ENCODE data around the gene ARHGAP26. TPM values are rescaled to one million over a fixed set of nuclear protein-coding genes. Genes with fewer than 3 reads are reported as not detected.
"Not testable (repeated sequence)": the region's sequence is repeated elsewhere in the genome, so short reads cannot be mapped to it uniquely, and the experiment has no call there.

The ARHGAP26 gene
- total RNA-seq, 1 donor from 2014 or later: 35.4 TPM

GRCh38 chr5:143093452-143094086, 323.4 kb downstream of the ARHGAP26 start:
- Histone ChIP-seq H3K36me3 (no peaks in the 10 kb centered on the region), H3K27ac (no peak overlapping the region)
- ATAC-seq: no peak

DNA sequence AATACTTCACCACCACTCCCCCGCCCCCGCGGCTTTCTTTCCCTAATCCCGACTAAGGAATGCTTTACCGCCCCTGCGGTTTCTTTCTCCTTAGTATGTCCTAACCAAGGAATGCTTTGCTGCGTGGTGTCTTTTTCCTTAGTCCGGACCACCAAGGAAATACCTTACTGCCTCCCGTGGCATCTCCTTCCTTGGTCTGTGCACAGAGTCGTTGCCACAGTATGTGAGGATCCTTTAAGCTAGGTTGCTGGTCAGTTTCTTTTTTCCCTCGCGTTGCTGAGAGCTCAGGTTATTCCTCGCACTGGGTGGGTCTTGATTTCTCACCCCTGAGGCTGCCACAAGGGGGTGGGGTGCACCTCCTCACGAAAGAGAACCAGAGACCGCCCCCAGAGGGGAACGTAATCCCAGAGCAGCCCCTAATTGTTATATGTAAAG, 323.9 kb downstream of the ARHGAP26 start:
- TF ChIP-seq CTCF (IDR thresholded peaks at IDR 0.05): peak; percentile 12
- Histone ChIP-seq H3K4me3 (peak overlapping the region; percentile 15), H3K9me3 (no peaks in the 10 kb centered on the region), H3K4me1 (no peaks in the 10 kb centered on the region), H3K27me3 (no peaks in the 10 kb centered on the region), H3K27ac (no peak overlapping the region), H3K36me3 (no peaks in the 10 kb centered on the region)
- ATAC-seq: no peak
- no peak for DNase-seq
- intact Hi-C loops (cut with DNase I): no loop called here

More at GRCh38 chr5:143093452-143094086, 323.4 kb downstream of the ARHGAP26 start:
- no peak for DNase-seq
- Histone ChIP-seq H3K4me1 (no peaks in the 10 kb centered on the region), H3K9me3 (no peaks in the 10 kb centered on the region), H3K27me3 (no peaks in the 10 kb centered on the region), H3K4me3 (peak overlapping the region; percentile 15)
- TF ChIP-seq CTCF (IDR thresholded peaks at IDR 0.05): no peak
- intact Hi-C loops (cut with DNase I): no loop called here

DNA sequence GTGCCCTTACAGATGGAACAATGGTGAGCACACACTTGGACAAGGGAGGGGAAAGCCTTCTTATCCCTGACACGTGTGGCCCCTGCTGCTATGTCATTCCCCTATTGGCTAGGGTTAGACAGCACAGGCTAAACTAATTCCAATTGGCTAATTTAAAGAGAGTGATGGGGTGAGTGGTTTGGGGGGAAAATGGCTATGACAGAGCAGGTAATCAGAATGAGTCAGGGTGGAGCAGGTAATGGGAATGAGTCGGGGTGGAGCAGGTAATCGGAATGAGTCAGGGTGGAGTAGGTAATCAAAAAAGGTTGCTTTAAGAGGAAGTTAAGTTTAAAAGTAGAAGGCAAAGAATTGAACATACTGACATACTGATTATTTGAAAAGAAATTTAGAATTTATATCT, 324.4 kb downstream of the ARHGAP26 start:
- ATAC-seq; H3K4me1 ChIP-seq; H3K36me3 ChIP-seq; H3K9me3 ChIP-seq; intact Hi-C loops (cut with DNase I); H3K27me3 ChIP-seq; H3K27ac ChIP-seq; DNase-seq: not testable (repeated sequence)
- H3K4me3 ChIP-seq: peak overlapping the region; percentile 15

DNA sequence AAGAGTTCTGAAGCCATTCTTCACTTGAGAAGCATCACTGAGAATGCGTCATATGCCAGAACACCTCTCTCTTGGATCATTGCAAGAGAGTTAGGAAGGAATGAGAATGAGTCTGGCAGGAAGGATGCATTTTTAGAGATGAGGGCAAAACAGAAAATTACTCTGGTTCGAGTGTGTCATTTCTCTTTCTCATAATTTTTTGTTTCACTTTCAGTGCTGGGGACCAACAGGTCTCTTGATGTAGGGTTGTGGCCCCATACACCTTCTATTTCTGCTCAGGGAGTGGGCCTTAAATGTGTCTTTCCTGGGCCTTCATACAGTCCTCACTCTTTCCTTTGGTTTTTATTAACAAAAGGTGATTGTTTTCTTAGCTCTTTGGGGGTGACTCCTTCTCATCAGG, 330.9 kb downstream of the ARHGAP26 start:
- H3K36me3 ChIP-seq: no peaks in the 10 kb centered on the region
- no peak overlapping the region for H3K27ac ChIP-seq
- ATAC-seq (no peak), DNase-seq (no peak)
- no peaks in the 10 kb centered on the region for H3K27me3 ChIP-seq
- H3K9me3 ChIP-seq: no peaks in the 10 kb centered on the region
- TF ChIP-seq CTCF (IDR thresholded peaks at IDR 0.05): no peak
- H3K4me1 ChIP-seq: peaks cover 5% of the 10 kb centered on the region
- intact Hi-C loops (cut with DNase I): no loop called here
- H3K4me3 ChIP-seq: no peak overlapping the region

DNA sequence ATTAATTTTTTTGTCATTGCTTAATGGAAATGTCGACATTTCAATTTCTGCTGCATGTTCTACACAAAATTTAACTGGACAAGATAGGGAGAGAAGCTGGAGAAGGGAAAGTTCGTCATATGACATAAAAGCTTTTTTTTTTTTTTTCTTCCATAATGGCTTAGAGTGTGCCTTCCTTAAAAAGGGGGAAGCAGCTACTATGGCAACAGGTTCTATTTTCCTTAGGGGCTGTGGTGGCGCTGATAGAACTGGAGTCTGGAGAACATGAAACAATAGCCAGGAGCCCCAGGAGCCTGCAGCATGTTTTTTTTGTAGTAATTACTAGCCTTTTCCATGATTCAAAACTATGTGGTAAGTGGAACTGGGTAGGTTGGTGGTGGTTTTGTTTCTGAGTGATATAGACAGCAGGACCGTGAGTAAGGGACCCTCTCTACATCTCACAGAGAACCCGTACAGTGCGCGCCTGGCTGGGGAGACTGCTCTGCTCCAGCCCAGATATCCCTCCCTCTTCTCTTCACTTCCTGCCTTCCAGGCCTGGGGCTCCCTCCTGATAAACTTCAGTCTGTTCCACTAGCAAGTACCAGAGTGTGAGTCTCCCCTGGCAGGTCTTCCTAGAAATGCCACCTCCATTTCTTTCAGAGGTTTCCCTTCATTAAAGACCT, 331.7 kb downstream of the ARHGAP26 start:
- DNase-seq (no peak), ATAC-seq (peak; percentile 24)
- Histone ChIP-seq H3K27ac (no peak overlapping the region), H3K9me3 (no peaks in the 10 kb centered on the region), H3K27me3 (no peaks in the 10 kb centered on the region), H3K4me1 (peaks cover 5% of the 10 kb centered on the region), H3K4me3 (no peak overlapping the region), H3K36me3 (no peaks in the 10 kb centered on the region)
- TF ChIP-seq CTCF (IDR thresholded peaks at IDR 0.05): no peak
- intact Hi-C loops (cut with DNase I): no loop called here

DNA sequence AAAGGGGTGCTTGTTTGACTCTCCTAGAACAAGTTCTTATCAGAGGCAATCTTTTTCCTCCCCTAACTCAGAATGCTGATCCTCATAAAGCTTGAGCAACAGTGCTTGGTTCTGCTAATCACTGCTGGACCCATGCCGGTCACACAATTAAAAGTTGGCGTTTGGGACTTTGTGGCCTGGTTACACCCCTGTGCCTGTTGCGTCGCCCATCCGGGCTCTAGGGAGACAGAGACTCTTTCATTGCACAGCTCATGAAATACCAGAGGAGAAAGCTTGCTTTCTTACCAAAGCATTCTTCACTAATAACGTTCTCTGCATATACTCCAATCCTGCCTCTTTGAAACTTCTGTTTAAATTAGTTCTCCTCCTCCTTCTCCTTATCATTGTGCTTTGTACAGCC, 332.2 kb downstream of the ARHGAP26 start:
- no peak for TF ChIP-seq CTCF (IDR thresholded peaks at IDR 0.05)
- Histone ChIP-seq H3K27me3 (no peaks in the 10 kb centered on the region), H3K4me1 (peaks cover 6% of the 10 kb centered on the region), H3K36me3 (no peaks in the 10 kb centered on the region), H3K27ac (no peak overlapping the region), H3K9me3 (no peaks in the 10 kb centered on the region), H3K4me3 (no peak overlapping the region)
- no peak for ATAC-seq
- intact Hi-C loops (cut with DNase I): no loop called here
- DNase-seq: no peak
